Activated T-cell treated with anti-CD3 and anti-CD28 coated beads, Interleukin-2, amount 50 U/mL, for 24 hours (primary cell): ENCODE data around the gene EHMT1.

Experiments used
- DNase-seq: peaks from one replicate; pipeline ENCODE4 v3.0.0-alpha.2; 2020
- H3K27ac Mint-ChIP-seq: 2 replicates; pipeline ENCODE4 v1.8.0; 2020; ENCODE audit warnings: mild to moderate bottlenecking, mixed read lengths
- H3K27me3 Mint-ChIP-seq: 2 replicates; pipeline ENCODE4 v1.8.0; 2020; ENCODE audit warnings: mixed read lengths
- H3K36me3 Mint-ChIP-seq: 2 replicates; pipeline ENCODE4 v1.8.0; 2020; ENCODE audit warnings: low read depth, mixed read lengths
- H3K4me1 Mint-ChIP-seq: 2 replicates; pipeline ENCODE4 v1.8.0; 2020; ENCODE audit warnings: low read depth, mixed read lengths
- H3K4me3 Mint-ChIP-seq: 2 replicates; pipeline ENCODE4 v1.8.0; 2020; ENCODE audit warnings: mild to moderate bottlenecking, moderate library complexity, mixed read lengths
- H3K9me3 Mint-ChIP-seq: 2 replicates; pipeline ENCODE4 v1.8.0; 2020; ENCODE audit warnings: mixed read lengths

Gene EHMT1

GRCh38 chr9:137605121-137606004 is 13.4 kb upstream of the EHMT1 start, which contains the start of gene ARRDC1:
Gene ARRDC1 (plus strand): TSS chr9:137605686. CDS start chr9:137605718, 32 bp downstream.
- Mint-ChIP-seq H3K4me1 (peaks cover 30% of the 10 kb centered on the region), H3K27me3 (no peaks in the 10 kb centered on the region), H3K36me3 (peaks cover 3% of the 10 kb centered on the region), H3K4me3 (peak within 1 kb of the TSS; percentile 81), H3K9me3 (no peaks in the 10 kb centered on the region), H3K27ac (peak within 1 kb of the TSS; percentile 82)
- peak; percentile 94 for DNase-seq

- Mint-ChIP-seq H3K27ac (peak overlapping the region; percentile 82), H3K36me3 (peaks cover 3% of the 10 kb centered on the region), H3K4me3 (peak overlapping the region; percentile 81), H3K9me3 (no peaks in the 10 kb centered on the region), H3K4me1 (peaks cover 33% of the 10 kb centered on the region), H3K27me3 (no peaks in the 10 kb centered on the region)
- no peak for DNase-seq
Measured at GRCh38 chr9:137606005-137606621, 12.7 kb upstream of the EHMT1 start.

GRCh38 chr9:137606734-137607138 is 12.1 kb upstream of the EHMT1 start:
- H3K36me3 Mint-ChIP-seq: peaks cover 5% of the 10 kb centered on the region
- no peaks in the 10 kb centered on the region for H3K27me3 Mint-ChIP-seq
- no peak for DNase-seq
- H3K9me3 Mint-ChIP-seq: no peaks in the 10 kb centered on the region
- H3K4me1 Mint-ChIP-seq: peaks cover 40% of the 10 kb centered on the region
- peak overlapping the region; percentile 82 for H3K27ac Mint-ChIP-seq
- H3K4me3 Mint-ChIP-seq: peak overlapping the region; percentile 81

GRCh38 chr9:137607141-137607857 is 11.5 kb upstream of the EHMT1 start:
- Mint-ChIP-seq H3K4me1 (peaks cover 45% of the 10 kb centered on the region), H3K4me3 (peak overlapping the region; percentile 81), H3K27me3 (no peaks in the 10 kb centered on the region), H3K36me3 (peaks cover 5% of the 10 kb centered on the region), H3K27ac (peak overlapping the region; percentile 82), H3K9me3 (no peaks in the 10 kb centered on the region)
- no peak for DNase-seq

- H3K27me3 Mint-ChIP-seq: no peaks in the 10 kb centered on the region
- H3K27ac Mint-ChIP-seq: peak overlapping the region; percentile 84
- no peaks in the 10 kb centered on the region for H3K9me3 Mint-ChIP-seq
- no peak for DNase-seq
- peaks cover 44% of the 10 kb centered on the region for H3K4me1 Mint-ChIP-seq
- peaks cover 30% of the 10 kb centered on the region for H3K36me3 Mint-ChIP-seq
- H3K4me3 Mint-ChIP-seq: no peak overlapping the region
Measured at GRCh38 chr9:137610944-137611343, 7.9 kb upstream of the EHMT1 start.

- peak; percentile 56 for DNase-seq
- H3K27ac Mint-ChIP-seq: peak overlapping the region; percentile 84
- no peaks in the 10 kb centered on the region for H3K9me3 Mint-ChIP-seq
- peaks cover 42% of the 10 kb centered on the region for H3K4me1 Mint-ChIP-seq
- no peak overlapping the region for H3K4me3 Mint-ChIP-seq
- peaks cover 37% of the 10 kb centered on the region for H3K36me3 Mint-ChIP-seq
- H3K27me3 Mint-ChIP-seq: no peaks in the 10 kb centered on the region
Measured at GRCh38 chr9:137611623-137612609, 6.9 kb upstream of the EHMT1 start.

- H3K27me3 Mint-ChIP-seq: no peaks in the 10 kb centered on the region
- peaks cover 42% of the 10 kb centered on the region for H3K4me1 Mint-ChIP-seq
- peak overlapping the region; percentile 63 for H3K27ac Mint-ChIP-seq
Measured at GRCh38 chr9:137612741-137613142, 6.1 kb upstream of the EHMT1 start.

GRCh38 chr9:137613259-137613658 is 5.5 kb upstream of the EHMT1 start:
- no peaks in the 10 kb centered on the region for H3K27me3 Mint-ChIP-seq
- H3K9me3 Mint-ChIP-seq: no peaks in the 10 kb centered on the region
- DNase-seq: no peak
- H3K27ac Mint-ChIP-seq: peak overlapping the region; percentile 63
- no peak overlapping the region for H3K4me3 Mint-ChIP-seq
- peaks cover 51% of the 10 kb centered on the region for H3K36me3 Mint-ChIP-seq
- peaks cover 42% of the 10 kb centered on the region for H3K4me1 Mint-ChIP-seq

More at GRCh38 chr9:137612741-137613142, 6.1 kb upstream of the EHMT1 start:
- no peak overlapping the region for H3K4me3 Mint-ChIP-seq
- H3K36me3 Mint-ChIP-seq: peaks cover 45% of the 10 kb centered on the region
- H3K9me3 Mint-ChIP-seq: no peaks in the 10 kb centered on the region
- no peak for DNase-seq

- DNase-seq: no peak
- H3K27ac Mint-ChIP-seq: peak overlapping the region; percentile 67
- no peaks in the 10 kb centered on the region for H3K9me3 Mint-ChIP-seq
- H3K27me3 Mint-ChIP-seq: no peaks in the 10 kb centered on the region
- peaks cover 52% of the 10 kb centered on the region for H3K36me3 Mint-ChIP-seq
- no peak overlapping the region for H3K4me3 Mint-ChIP-seq
- H3K4me1 Mint-ChIP-seq: peaks cover 39% of the 10 kb centered on the region
Measured at GRCh38 chr9:137613738-137614523, 4.9 kb upstream of the EHMT1 start.

- H3K4me1 Mint-ChIP-seq: peaks cover 41% of the 10 kb centered on the region
- no peaks in the 10 kb centered on the region for H3K27me3 Mint-ChIP-seq
- no peaks in the 10 kb centered on the region for H3K9me3 Mint-ChIP-seq
- H3K27ac Mint-ChIP-seq: no peak overlapping the region
- no peak overlapping the region for H3K4me3 Mint-ChIP-seq
- DNase-seq: no peak
- peaks cover 58% of the 10 kb centered on the region for H3K36me3 Mint-ChIP-seq
Measured at GRCh38 chr9:137614631-137615386, 4.0 kb upstream of the EHMT1 start.

- H3K4me1 Mint-ChIP-seq: peaks cover 44% of the 10 kb centered on the region
- H3K27me3 Mint-ChIP-seq: no peaks in the 10 kb centered on the region
- H3K36me3 Mint-ChIP-seq: peaks cover 61% of the 10 kb centered on the region
- no peak overlapping the region for H3K4me3 Mint-ChIP-seq
- peak overlapping the region; percentile 96 for H3K27ac Mint-ChIP-seq
- no peaks in the 10 kb centered on the region for H3K9me3 Mint-ChIP-seq
- DNase-seq: no peak
Measured at GRCh38 chr9:137615387-137615871, 3.4 kb upstream of the EHMT1 start.

GRCh38 chr9:137619240-137620047 is 639 bp downstream of the EHMT1 start:
- peak; percentile 58 for DNase-seq
- no peaks in the 10 kb centered on the region for H3K27me3 Mint-ChIP-seq
- H3K27ac Mint-ChIP-seq: peak overlapping the region; percentile 90
- no peaks in the 10 kb centered on the region for H3K9me3 Mint-ChIP-seq
- peak overlapping the region; percentile 87 for H3K4me3 Mint-ChIP-seq
- peaks cover 46% of the 10 kb centered on the region for H3K4me1 Mint-ChIP-seq
- peaks cover 73% of the 10 kb centered on the region for H3K36me3 Mint-ChIP-seq
